WTC11 (cell line): ENCODE results near the gene DAPK1. TPM values are rescaled to one million over a fixed set of nuclear protein-coding genes. Genes with fewer than 3 reads are reported as not detected.

Source experiments
- ATAC-seq: fragments of 200-7000 bp; cut with Tn5 transposase; 2 replicates; pipeline ENCODE4 v1.10.0; 2021; ENCODE audit warnings: mild to moderate bottlenecking, moderate library complexity
- CTCF ChIA-PET: fragments of 300-600 bp; sonication (Branson Sonifier 250); formaldehyde crosslinking; loops from one replicate; lab custom pipeline; 2021; ENCODE audit warnings: antibody characterized with exemption; lab: Charles Lee
- POLR2A ChIA-PET: fragments of 350-600 bp; sonication (Branson Sonifier 250); formaldehyde crosslinking; loops from one replicate; lab custom pipeline; 2021; ENCODE audit warnings: antibody characterized with exemption; lab: Charles Lee
- DNase-seq: peaks from one replicate; pipeline ENCODE4 v3.0.0; 2021; ENCODE audit warnings: low spot score
- H3K27ac Mint-ChIP-seq: 2 replicates; pipeline ENCODE4 v1.8.0; 2021; ENCODE audit warnings: mixed read lengths
- H3K27me3 Mint-ChIP-seq: 2 replicates; pipeline ENCODE4 v1.8.0; 2021; ENCODE audit warnings: low read depth, mild to moderate bottlenecking, moderate library complexity, mixed read lengths
- H3K36me3 Mint-ChIP-seq: 2 replicates; pipeline ENCODE4 v1.8.0; 2021; ENCODE audit warnings: mixed read lengths
- H3K4me1 Mint-ChIP-seq: 2 replicates; pipeline ENCODE4 v1.8.0; 2022; ENCODE audit warnings: mixed read lengths
- H3K4me3 Mint-ChIP-seq: 2 replicates; pipeline ENCODE4 v1.8.0; 2021; ENCODE audit warnings: mild to moderate bottlenecking, moderate library complexity, mixed read lengths
- H3K9me3 Mint-ChIP-seq: 2 replicates; pipeline ENCODE4 v1.8.0; 2021; ENCODE audit warnings: mixed read lengths
- ARID4B ChIP-seq: sonication (generic); formaldehyde crosslinking; IDR thresholded peaks from 2 replicates; pipeline ENCODE4 v1.8.0; 2023; ENCODE audit warnings: missing genetic modification reagents, mild to moderate bottlenecking, borderline replicate concordance
- CBFB ChIP-seq: sonication (generic); formaldehyde crosslinking; IDR thresholded peaks from 2 replicates; pipeline ENCODE4 v1.8.1; 2022; ENCODE audit warnings: mild to moderate bottlenecking, low read depth, missing genetic modification reagents
- E2F1 ChIP-seq: sonication (generic); formaldehyde crosslinking; IDR thresholded peaks from 2 replicates; pipeline ENCODE4 v1.8.0; 2022; ENCODE audit warnings: mild to moderate bottlenecking, missing genetic modification reagents
- E2F4 ChIP-seq: sonication (generic); formaldehyde crosslinking; IDR thresholded peaks from 2 replicates; pipeline ENCODE4 v1.8.1; 2022; ENCODE audit warnings: low read depth, mild to moderate bottlenecking, moderate library complexity, missing genetic modification reagents, borderline replicate concordance
- EMX1 ChIP-seq: fragments of 250-450 bp; sonication (Bioruptor Pico); IDR thresholded peaks from 2 replicates; pipeline ENCODE4 v1.8.0; 2021; ENCODE audit warnings: mild to moderate bottlenecking
- FOXJ3 ChIP-seq: sonication (generic); formaldehyde crosslinking; IDR thresholded peaks from 2 replicates; pipeline ENCODE4 v1.9.0; 2021; ENCODE audit warnings: missing genetic modification reagents, mild to moderate bottlenecking, borderline replicate concordance
- IRF1 ChIP-seq: sonication (generic); formaldehyde crosslinking; IDR thresholded peaks from 2 replicates; pipeline ENCODE4 v1.8.0; 2023; ENCODE audit warnings: missing genetic modification reagents
- IRF2 ChIP-seq: sonication (generic); formaldehyde crosslinking; IDR thresholded peaks from 2 replicates; pipeline ENCODE4 v1.8.0; 2022; ENCODE audit warnings: low read depth, missing genetic modification reagents, borderline replicate concordance
- JUN ChIP-seq: sonication (generic); formaldehyde crosslinking; IDR thresholded peaks from 2 replicates; pipeline ENCODE4 v1.8.0; 2023; ENCODE audit warnings: mild to moderate bottlenecking, missing genetic modification reagents
- NFATC4 ChIP-seq: fragments of 250-450 bp; sonication (Bioruptor Pico); IDR thresholded peaks from 2 replicates; pipeline ENCODE4 v1.9.0; 2021; ENCODE audit warnings: mild to moderate bottlenecking
- RELA ChIP-seq: sonication (generic); formaldehyde crosslinking; IDR thresholded peaks from 2 replicates; pipeline ENCODE4 v1.8.1; 2022; ENCODE audit warnings: missing genetic modification reagents, mild to moderate bottlenecking, borderline replicate concordance
- RORB ChIP-seq: fragments of 250-450 bp; sonication (Bioruptor Pico); IDR thresholded peaks from 2 replicates; pipeline ENCODE4 v1.9.0; 2021; ENCODE audit warnings: mild to moderate bottlenecking
- SMAD4 ChIP-seq: sonication (generic); formaldehyde crosslinking; IDR thresholded peaks from 2 replicates; pipeline ENCODE4 v1.8.0; 2022; ENCODE audit warnings: mild to moderate bottlenecking, missing genetic modification reagents
- SOX15 ChIP-seq: fragments of 250-450 bp; sonication (Bioruptor Pico); IDR thresholded peaks from 2 replicates; pipeline ENCODE4 v1.9.0; 2021; ENCODE audit warnings: mild to moderate bottlenecking
- STAT6 ChIP-seq: sonication (generic); formaldehyde crosslinking; conservative IDR thresholded peaks from 2 replicates; pipeline ENCODE4 v1.8.1; 2023; ENCODE audit warnings: mild to moderate bottlenecking, low read depth, missing genetic modification reagents, moderate library complexity
- TEAD1 ChIP-seq: sonication (generic); formaldehyde crosslinking; IDR thresholded peaks from 2 replicates; pipeline ENCODE4 v1.8.0; 2022; ENCODE audit warnings: mild to moderate bottlenecking, missing genetic modification reagents
- TP53 ChIP-seq: sonication (generic); formaldehyde crosslinking; IDR thresholded peaks from 2 replicates; pipeline ENCODE4 v1.8.1; 2023; ENCODE audit warnings: mild to moderate bottlenecking, missing genetic modification reagents
- ZNF121 ChIP-seq: sonication (generic); formaldehyde crosslinking; IDR thresholded peaks from 2 replicates; pipeline ENCODE4 v1.8.0; 2023; ENCODE audit warnings: missing genetic modification reagents
- ZNF219 ChIP-seq: sonication (generic); formaldehyde crosslinking; IDR thresholded peaks from 2 replicates; pipeline ENCODE4 v1.8.0; 2023; ENCODE audit warnings: missing genetic modification reagents, mild to moderate bottlenecking, borderline replicate concordance
- ZNF232 ChIP-seq: sonication (generic); formaldehyde crosslinking; IDR thresholded peaks from 2 replicates; pipeline ENCODE4 v1.8.0; 2022; ENCODE audit warnings: mild to moderate bottlenecking, missing genetic modification reagents
- ZNF512 ChIP-seq: sonication (generic); formaldehyde crosslinking; IDR thresholded peaks from 2 replicates; pipeline ENCODE4 v1.8.1; 2022; ENCODE audit warnings: missing genetic modification reagents, borderline replicate concordance
- total RNA-seq: library from RNA; stranded (reverse); gene quantifications from 3 replicates; pipeline ENCODE4 v1.2.3, GENCODE V29; 2021

The DAPK1 gene
- total RNA-seq, 1 experiment from 2014 or later, result 129 TPM

- ChIA-PET POLR2A (no interaction called here), CTCF (interaction anchor here (1.1 to 1.5 kb wide), 3 partner anchors 10 to 198 kb away, joined by 3 to 7 read pairs (median 6); no protein-coding TSS in a partner anchor)
- H3K36me3 Mint-ChIP-seq, result peaks cover 12% of the 10 kb centered on the region
- ATAC-seq (no peak), DNase-seq (no peak)
- H3K4me1 Mint-ChIP-seq, result peaks cover 64% of the 10 kb centered on the region
- H3K27ac Mint-ChIP-seq, result peak overlapping the region; percentile 94
- TF ChIP-seq ZNF232 (CRISPR knock-in tag), result no peak
- no peak for TF ChIP-seq ZNF219 (CRISPR knock-in tag)
- no peak for TF ChIP-seq NFATC4
- TF ChIP-seq TEAD1, result no peak
- TF ChIP-seq E2F4 (CRISPR knock-in tag), result no peak
- TF ChIP-seq ZNF121 (CRISPR knock-in tag), result no peak
- TF ChIP-seq CBFB (CRISPR knock-in tag), result no peak
- TF ChIP-seq E2F1, result no peak
- TF ChIP-seq SMAD4, result no peak
- no peak for TF ChIP-seq SOX15 (CRISPR knock-in tag)
- TF ChIP-seq ARID4B, result no peak
- no peak for TF ChIP-seq JUN
- H3K9me3 Mint-ChIP-seq, result no peaks in the 10 kb centered on the region
- no peak overlapping the region for H3K4me3 Mint-ChIP-seq
- H3K27me3 Mint-ChIP-seq, result no peaks in the 10 kb centered on the region
Observed at GRCh38 chr9:87535817-87536539, 38.3 kb downstream of the DAPK1 start.

GRCh38 chr9:87537625-87538024 is 40.0 kb downstream of the DAPK1 start:
- Mint-ChIP-seq H3K4me3 (no peak overlapping the region), H3K9me3 (no peaks in the 10 kb centered on the region), H3K27ac (peak overlapping the region; percentile 29), H3K27me3 (no peaks in the 10 kb centered on the region), H3K4me1 (peaks cover 49% of the 10 kb centered on the region), H3K36me3 (peaks cover 17% of the 10 kb centered on the region)
- POLR2A ChIA-PET, result no interaction called here
- no peak for TF ChIP-seq RELA (CRISPR knock-in tag)
- no peak for TF ChIP-seq FOXJ3 (CRISPR knock-in tag)
- TF ChIP-seq SMAD4, result no peak
- no peak for TF ChIP-seq TP53 (CRISPR knock-in tag)
- TF ChIP-seq ZNF512 (CRISPR knock-in tag), result no peak
- no peak for TF ChIP-seq RORB
- no peak for TF ChIP-seq EMX1 (CRISPR knock-in tag)
- no peak for TF ChIP-seq STAT6 (CRISPR knock-in tag)
- no peak for TF ChIP-seq IRF2 (CRISPR knock-in tag)
- no peak for TF ChIP-seq IRF1 (CRISPR knock-in tag)
- DNase-seq, result no peak
- no peak for ATAC-seq
- CTCF ChIA-PET, result interaction anchor here (2.0 kb wide), 1 partner anchor 125 kb away, joined by 6 read pairs; no protein-coding TSS in a partner anchor
